Measurements from ENCODE around the gene CSRNP2.

DNA sequence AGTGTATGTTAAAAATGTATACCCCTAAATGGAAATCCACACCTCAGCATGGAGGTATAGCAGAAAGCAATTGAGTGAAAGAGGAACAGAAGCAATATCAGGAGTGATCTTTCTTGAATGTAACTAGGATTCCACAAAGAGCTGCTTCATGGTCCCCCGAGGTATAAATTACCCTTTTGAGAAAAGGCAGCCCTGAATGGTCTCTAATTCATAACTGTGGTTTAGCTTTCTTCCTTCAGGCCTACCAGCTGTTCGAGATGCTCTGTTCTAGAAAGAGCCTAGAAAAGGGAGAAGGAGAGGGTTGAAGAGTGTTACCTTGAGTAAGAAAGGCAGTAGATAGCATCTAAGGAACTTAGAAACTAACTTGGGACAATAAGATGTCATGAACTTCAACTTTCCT is 42.9 kb upstream of the CSRNP2 start:
- no peak for TF ChIP-seq POLR2A (IDR thresholded peaks at IDR 0.05)
- TF ChIP-seq POLR2AphosphoS5 (IDR thresholded peaks at IDR 0.05), result no peak
- TF ChIP-seq, protein P1, sequence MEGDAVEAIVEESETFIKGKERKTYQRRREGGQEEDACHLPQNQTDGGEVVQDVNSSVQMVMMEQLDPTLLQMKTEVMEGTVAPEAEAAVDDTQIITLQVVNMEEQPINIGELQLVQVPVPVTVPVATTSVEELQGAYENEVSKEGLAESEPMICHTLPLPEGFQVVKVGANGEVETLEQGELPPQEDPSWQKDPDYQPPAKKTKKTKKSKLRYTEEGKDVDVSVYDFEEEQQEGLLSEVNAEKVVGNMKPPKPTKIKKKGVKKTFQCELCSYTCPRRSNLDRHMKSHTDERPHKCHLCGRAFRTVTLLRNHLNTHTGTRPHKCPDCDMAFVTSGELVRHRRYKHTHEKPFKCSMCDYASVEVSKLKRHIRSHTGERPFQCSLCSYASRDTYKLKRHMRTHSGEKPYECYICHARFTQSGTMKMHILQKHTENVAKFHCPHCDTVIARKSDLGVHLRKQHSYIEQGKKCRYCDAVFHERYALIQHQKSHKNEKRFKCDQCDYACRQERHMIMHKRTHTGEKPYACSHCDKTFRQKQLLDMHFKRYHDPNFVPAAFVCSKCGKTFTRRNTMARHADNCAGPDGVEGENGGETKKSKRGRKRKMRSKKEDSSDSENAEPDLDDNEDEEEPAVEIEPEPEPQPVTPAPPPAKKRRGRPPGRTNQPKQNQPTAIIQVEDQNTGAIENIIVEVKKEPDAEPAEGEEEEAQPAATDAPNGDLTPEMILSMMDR (IDR thresholded peaks at IDR 0.05), result no peak
